ENCODE results near the gene SRPRB. TPM values are rescaled to one million over a fixed set of nuclear protein-coding genes. Genes with fewer than 3 reads are reported as not detected.

Gene SRPRB
- total and polyA plus RNA-seq, 9 of the 15 experiments (the other 6 are each of a cell fraction or from before 2014, with no cell fraction given), result 29.5 to 66.0 (median 41.4) TPM

DNA sequence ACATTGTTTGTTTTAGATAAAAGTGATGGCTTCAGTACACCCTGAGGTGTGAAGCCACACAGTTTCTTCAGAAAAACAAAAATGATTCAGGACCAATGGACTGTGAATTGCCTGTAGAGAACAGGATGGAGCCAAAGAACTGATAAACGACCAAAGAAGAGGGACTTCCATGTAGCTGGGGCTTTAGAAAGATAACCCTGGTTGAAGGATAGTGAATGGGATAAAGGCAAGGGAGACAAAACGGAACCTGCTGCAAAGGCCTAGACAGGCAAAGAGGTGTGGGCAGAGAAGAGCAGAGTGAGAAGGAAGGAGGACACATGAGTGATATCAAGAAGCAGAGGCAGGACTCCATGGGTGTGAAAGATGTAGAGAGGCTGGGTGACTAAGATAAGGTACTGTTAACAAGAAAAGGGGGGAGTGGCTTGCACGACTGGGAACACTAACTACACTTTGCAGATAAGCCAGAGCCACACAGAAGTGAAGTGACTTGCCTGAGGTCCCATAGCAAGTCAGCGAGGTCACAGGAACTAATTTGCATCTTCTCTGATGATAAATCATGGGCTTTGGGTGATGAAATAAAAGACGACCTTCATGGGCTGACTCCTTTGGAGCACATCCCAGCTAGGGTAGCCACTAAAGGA, 45.8 kb downstream of the SRPRB start (continued):
- TF ChIP-seq, protein P1, sequence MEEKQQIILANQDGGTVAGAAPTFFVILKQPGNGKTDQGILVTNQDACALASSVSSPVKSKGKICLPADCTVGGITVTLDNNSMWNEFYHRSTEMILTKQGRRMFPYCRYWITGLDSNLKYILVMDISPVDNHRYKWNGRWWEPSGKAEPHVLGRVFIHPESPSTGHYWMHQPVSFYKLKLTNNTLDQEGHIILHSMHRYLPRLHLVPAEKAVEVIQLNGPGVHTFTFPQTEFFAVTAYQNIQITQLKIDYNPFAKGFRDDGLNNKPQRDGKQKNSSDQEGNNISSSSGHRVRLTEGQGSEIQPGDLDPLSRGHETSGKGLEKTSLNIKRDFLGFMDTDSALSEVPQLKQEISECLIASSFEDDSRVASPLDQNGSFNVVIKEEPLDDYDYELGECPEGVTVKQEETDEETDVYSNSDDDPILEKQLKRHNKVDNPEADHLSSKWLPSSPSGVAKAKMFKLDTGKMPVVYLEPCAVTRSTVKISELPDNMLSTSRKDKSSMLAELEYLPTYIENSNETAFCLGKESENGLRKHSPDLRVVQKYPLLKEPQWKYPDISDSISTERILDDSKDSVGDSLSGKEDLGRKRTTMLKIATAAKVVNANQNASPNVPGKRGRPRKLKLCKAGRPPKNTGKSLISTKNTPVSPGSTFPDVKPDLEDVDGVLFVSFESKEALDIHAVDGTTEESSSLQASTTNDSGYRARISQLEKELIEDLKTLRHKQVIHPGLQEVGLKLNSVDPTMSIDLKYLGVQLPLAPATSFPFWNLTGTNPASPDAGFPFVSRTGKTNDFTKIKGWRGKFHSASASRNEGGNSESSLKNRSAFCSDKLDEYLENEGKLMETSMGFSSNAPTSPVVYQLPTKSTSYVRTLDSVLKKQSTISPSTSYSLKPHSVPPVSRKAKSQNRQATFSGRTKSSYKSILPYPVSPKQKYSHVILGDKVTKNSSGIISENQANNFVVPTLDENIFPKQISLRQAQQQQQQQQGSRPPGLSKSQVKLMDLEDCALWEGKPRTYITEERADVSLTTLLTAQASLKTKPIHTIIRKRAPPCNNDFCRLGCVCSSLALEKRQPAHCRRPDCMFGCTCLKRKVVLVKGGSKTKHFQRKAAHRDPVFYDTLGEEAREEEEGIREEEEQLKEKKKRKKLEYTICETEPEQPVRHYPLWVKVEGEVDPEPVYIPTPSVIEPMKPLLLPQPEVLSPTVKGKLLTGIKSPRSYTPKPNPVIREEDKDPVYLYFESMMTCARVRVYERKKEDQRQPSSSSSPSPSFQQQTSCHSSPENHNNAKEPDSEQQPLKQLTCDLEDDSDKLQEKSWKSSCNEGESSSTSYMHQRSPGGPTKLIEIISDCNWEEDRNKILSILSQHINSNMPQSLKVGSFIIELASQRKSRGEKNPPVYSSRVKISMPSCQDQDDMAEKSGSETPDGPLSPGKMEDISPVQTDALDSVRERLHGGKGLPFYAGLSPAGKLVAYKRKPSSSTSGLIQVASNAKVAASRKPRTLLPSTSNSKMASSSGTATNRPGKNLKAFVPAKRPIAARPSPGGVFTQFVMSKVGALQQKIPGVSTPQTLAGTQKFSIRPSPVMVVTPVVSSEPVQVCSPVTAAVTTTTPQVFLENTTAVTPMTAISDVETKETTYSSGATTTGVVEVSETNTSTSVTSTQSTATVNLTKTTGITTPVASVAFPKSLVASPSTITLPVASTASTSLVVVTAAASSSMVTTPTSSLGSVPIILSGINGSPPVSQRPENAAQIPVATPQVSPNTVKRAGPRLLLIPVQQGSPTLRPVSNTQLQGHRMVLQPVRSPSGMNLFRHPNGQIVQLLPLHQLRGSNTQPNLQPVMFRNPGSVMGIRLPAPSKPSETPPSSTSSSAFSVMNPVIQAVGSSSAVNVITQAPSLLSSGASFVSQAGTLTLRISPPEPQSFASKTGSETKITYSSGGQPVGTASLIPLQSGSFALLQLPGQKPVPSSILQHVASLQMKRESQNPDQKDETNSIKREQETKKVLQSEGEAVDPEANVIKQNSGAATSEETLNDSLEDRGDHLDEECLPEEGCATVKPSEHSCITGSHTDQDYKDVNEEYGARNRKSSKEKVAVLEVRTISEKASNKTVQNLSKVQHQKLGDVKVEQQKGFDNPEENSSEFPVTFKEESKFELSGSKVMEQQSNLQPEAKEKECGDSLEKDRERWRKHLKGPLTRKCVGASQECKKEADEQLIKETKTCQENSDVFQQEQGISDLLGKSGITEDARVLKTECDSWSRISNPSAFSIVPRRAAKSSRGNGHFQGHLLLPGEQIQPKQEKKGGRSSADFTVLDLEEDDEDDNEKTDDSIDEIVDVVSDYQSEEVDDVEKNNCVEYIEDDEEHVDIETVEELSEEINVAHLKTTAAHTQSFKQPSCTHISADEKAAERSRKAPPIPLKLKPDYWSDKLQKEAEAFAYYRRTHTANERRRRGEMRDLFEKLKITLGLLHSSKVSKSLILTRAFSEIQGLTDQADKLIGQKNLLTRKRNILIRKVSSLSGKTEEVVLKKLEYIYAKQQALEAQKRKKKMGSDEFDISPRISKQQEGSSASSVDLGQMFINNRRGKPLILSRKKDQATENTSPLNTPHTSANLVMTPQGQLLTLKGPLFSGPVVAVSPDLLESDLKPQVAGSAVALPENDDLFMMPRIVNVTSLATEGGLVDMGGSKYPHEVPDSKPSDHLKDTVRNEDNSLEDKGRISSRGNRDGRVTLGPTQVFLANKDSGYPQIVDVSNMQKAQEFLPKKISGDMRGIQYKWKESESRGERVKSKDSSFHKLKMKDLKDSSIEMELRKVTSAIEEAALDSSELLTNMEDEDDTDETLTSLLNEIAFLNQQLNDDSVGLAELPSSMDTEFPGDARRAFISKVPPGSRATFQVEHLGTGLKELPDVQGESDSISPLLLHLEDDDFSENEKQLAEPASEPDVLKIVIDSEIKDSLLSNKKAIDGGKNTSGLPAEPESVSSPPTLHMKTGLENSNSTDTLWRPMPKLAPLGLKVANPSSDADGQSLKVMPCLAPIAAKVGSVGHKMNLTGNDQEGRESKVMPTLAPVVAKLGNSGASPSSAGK (IDR thresholded peaks at IDR 0.05), result peak; percentile 42; the same call in 1 of the 2 replicates
- TF ChIP-seq, protein P2, sequence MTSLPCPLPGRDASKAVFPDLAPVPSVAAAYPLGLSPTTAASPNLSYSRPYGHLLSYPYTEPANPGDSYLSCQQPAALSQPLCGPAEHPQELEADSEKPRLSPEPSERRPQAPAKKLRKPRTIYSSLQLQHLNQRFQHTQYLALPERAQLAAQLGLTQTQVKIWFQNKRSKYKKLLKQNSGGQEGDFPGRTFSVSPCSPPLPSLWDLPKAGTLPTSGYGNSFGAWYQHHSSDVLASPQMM (CRISPR knock-in tag; IDR thresholded peaks at IDR 0.05), result no peak
- no peak for TF ChIP-seq MED1 (CRISPR knock-in tag; IDR thresholded peaks at IDR 0.05; ENCODE audit: borderline replicate concordance)
- 0 out of 2 replicates have a peak, but pooled peaks have one; percentile 36 for TF ChIP-seq NFRKB (IDR thresholded peaks at IDR 0.05; ENCODE audit: low read depth)
- TF ChIP-seq, protein P3, sequence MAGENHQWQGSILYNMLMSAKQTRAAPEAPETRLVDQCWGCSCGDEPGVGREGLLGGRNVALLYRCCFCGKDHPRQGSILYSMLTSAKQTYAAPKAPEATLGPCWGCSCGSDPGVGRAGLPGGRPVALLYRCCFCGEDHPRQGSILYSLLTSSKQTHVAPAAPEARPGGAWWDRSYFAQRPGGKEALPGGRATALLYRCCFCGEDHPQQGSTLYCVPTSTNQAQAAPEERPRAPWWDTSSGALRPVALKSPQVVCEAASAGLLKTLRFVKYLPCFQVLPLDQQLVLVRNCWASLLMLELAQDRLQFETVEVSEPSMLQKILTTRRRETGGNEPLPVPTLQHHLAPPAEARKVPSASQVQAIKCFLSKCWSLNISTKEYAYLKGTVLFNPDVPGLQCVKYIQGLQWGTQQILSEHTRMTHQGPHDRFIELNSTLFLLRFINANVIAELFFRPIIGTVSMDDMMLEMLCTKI (IDR thresholded peaks at IDR 0.05; ENCODE audit: partially characterized antibody), result no peak
- TF ChIP-seq SAP30 (IDR thresholded peaks at IDR 0.05; ENCODE audit: borderline replicate concordance, insufficient read depth, low read depth, low read length, poor library complexity, severe bottlenecking), result no peak
- TF ChIP-seq ZNF146 (CRISPR knock-in tag; IDR thresholded peaks at IDR 0.05; ENCODE audit: unreplicated experiment), result no peak
- TF ChIP-seq ZNF551 (CRISPR knock-in tag; IDR thresholded peaks at IDR 0.05), result no peak
- TF ChIP-seq, protein P4, sequence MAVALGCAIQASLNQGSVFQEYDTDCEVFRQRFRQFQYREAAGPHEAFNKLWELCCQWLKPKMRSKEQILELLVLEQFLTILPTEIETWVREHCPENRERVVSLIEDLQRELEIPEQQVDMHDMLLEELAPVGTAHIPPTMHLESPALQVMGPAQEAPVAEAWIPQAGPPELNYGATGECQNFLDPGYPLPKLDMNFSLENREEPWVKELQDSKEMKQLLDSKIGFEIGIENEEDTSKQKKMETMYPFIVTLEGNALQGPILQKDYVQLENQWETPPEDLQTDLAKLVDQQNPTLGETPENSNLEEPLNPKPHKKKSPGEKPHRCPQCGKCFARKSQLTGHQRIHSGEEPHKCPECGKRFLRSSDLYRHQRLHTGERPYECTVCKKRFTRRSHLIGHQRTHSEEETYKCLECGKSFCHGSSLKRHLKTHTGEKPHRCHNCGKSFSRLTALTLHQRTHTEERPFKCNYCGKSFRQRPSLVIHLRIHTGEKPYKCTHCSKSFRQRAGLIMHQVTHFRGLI (CRISPR knock-in tag; IDR thresholded peaks at IDR 0.05), result no peak
- no peak for TF ChIP-seq CBX5 (IDR thresholded peaks at IDR 0.05; ENCODE audit: borderline replicate concordance, low read depth)
- TF ChIP-seq CSDE1 (IDR thresholded peaks at IDR 0.05), result no peak
- TF ChIP-seq HDAC1 (IDR thresholded peaks at IDR 0.05), result peak in 1 of 2 experiments; percentile 92; a peak in 2 of 4 replicates
